HG03139 (cell line): ENCODE measurements around the gene PRRX1.

Source experiments
- ATAC-seq: cut with Tn5 transposase; IDR thresholded peaks from one replicate; pipeline ENCODE4 v1.9.1; 2021; ENCODE audit not compliant: unreplicated experiment

PRRX1 gene

DNA sequence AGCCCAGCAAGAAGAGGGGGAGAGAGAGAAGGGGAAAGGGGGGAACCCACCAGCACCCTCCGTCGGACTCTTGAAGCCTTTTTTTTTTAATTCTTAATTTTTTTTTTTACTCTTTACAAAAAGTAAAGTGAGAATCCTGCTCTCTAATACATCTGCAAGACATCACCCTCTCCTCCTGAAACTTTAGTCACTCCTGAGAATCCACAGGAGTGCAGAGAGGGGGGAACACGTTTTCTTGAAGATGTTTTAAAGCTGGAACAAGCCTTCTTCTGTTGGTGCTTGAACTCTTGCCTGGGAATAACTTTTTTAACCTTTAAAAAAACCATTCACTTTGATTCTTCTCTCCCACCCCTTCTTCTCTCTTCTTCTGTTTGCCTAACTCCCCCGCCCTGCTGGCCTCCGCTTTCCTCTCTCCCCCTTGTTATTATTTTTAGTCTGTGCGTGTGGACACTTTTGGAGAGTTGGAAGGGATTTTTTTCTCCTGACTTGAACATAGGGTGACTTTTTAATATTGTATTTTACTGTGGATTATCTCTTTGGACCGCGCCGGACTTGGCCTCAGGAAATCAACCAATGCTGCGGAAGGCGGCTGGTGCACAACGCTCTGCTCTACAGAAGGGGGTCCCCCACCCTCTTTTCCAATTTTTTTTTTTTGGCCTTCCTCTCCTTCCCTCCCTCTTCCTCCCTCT is 383 bp upstream of the PRRX1 start:
- no peak for ATAC-seq

DNA sequence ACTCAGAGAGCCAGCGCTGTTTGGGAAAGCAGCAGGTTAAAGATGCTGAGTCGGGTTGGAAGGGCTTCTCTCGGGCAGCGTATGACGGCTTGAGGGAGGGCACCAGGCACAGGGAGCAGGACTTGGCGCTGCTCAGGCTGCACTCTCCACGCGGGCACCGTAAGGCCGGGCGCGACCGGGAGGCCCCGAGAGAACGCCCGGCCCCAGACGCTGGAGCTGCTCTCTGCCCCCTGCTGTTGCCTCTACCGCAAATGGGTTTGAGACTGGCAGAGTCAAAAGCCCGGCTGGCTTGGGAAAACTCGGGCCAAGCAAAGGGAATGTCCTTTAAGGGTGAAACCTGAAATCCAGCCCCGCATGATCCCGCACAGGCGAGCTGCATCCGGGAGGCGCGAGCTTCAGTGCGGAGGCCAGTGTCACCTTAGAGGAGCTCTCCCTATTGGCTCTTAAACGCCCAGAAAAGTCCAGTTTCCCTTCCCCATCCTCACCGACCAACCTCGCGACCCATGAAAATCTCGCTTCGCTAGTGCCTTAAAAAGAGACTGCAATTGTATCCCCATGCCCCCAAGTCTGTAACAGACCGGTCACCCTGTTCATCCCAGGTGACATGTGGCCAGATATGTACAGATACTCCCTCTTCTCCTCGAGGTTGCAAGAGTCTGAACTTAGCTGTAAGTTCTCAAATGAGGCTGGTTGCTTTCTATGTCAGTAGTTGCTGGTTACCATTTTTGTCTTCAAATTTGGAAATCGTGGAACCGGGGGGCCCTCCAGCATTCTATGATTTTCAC is 1.1 kb downstream of the PRRX1 start:
- no peak for ATAC-seq

DNA sequence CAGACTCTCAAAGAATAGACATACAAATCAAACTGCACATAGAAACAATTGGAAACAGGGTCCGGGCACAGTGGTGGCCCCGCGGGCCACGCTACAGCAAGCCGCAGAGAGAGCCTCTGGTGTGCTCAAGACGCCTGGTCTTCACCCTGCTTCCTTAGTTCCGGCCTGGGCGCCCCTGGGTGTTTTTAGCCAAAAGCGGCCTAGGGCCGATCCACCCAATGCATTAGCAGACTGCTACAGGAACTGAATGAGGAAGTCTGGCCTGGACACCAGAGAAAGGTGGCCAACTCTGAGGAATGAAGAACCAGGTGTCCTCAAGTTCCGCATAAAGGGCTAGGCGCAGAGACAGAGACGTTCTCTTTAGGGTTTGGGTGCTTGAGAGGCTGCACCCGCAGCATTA is 1.7 kb downstream of the PRRX1 start:
- no peak for ATAC-seq

DNA sequence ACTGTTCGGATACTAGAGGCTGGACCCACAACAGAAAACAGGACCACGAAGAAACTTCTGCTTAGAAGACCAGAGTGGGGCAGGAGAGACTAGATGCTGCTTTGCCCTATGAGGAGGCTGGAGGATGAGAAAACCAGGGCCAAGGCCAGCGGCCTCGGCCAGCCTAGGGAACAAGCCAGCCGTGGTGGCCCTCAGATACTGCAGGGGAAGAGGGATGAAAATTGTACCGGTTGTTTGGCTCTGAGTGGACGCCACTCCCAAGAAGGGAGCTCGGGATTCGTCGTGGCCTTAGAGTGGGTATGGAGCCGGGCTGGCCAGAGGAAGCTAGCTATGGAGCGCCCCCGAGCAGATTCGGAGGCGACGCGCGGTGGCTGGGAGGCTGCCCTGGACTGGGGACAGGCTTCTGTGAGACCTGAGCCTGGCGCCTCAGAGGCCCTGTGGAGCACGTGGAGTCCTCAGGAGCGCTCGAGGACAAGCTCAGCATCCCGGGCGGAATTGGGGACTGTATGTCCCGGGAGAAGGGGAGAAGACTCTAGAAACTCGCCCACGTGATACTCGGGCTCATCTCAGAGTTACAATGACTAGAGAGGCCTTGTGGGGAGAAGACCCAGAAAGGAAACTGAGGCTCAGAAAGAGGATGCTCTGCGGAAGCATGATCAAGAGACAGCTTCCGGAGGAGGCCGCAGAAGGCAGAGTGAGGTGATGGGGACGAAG is 2.8 kb downstream of the PRRX1 start:
- ATAC-seq = no peak

DNA sequence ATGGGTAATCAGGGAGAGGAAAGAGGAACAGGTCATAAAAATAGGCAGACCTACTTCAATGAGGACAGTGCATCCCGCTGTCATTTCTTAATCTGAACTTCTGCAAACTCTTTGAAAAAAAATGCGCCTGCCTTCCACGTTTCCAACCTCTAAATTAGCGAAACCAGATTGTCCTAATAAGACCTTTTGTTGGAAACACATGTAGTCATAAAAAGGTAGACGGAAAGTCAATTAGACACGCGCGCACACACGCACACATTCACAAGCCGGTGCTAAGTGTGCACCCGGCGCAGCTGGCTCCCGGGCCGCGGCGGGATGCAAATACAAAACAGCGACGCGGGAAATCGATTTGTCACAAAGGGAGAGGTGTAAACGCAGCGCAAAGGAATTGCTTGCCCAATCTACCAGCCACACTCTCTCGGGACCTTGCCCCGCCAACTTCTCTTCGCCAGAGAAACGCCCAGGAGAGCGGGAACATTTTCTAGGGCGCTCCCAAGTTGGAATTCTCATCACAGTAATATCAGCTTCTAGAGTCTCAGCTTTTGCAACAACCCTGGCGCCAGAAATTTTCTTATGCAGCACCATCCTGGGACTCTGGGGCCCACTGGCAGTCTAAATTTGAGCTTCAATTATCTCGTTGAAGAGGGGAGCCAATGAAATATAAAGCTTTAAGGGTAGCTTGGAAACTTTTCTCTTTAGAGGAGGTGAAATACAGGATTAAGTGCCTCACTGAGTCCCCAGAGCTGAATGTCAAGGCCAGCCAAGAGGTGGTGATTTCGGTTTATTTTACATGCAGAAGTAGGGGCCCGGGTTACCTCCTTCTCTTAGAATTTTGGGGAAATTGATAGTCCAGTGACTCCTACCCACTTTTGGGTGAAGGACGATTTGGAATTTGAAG is 4.5 kb downstream of the PRRX1 start:
- no peak for ATAC-seq

DNA sequence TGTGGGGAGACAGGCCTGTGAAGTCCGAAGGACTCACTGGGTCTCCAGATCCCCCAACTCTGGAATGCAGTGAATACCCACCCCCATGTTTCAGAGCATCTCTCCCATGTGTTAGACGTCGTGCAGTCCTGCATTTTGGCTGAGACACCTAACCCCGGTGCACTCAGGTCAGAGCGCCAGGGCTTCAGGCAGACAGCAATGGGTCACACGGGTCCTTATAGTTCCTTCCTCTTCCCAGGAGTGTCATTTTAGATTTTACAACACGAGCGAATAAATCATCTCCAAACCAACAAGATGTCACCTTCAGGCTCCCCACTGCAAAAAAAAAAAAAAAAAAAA is 5.1 kb downstream of the PRRX1 start:
- ATAC-seq = no peak

DNA sequence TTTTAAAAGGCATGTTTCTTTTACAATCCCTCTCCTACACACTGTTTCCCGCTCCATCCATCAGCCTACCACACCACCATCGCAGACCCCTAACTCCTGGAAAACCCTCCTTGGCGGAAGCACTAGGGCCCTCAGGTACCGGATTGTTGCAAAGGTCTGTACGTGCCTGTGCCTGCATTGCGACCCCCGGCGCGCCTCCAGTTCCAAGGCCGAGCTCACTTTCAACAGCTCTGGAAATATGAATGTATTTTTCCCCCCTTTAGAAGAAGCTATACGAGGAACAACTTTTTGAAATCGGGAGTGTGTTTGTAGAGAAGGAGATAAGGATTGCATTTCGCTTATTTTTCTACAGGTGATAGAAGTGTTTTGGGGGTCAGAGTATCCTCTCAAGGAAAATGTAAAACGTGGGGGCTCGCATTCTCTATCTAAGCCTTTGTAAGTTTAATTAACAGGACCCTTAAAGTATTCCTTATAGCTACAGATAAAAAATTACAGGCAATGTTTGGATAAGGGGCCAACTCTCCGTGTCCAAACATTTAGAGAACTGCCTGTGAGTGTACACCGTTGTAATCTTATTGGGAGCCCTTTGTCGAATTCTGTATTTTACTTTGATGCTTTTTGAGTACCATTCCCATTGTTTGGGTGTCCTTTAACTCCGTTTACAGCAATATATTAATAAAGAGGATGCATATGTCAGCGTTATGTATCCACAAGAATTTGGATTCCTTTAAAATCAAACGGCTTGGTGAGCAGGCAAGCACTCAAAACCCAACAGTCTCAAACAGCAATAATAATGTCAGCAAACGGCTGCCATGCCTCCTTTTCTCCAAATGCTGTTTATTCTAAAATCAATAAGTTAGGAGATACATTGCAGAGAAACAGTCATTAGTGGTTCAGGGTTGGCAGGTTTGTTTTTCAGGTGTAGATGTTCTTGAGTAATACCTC is 5.9 kb downstream of the PRRX1 start:
- ATAC-seq = no peak

DNA sequence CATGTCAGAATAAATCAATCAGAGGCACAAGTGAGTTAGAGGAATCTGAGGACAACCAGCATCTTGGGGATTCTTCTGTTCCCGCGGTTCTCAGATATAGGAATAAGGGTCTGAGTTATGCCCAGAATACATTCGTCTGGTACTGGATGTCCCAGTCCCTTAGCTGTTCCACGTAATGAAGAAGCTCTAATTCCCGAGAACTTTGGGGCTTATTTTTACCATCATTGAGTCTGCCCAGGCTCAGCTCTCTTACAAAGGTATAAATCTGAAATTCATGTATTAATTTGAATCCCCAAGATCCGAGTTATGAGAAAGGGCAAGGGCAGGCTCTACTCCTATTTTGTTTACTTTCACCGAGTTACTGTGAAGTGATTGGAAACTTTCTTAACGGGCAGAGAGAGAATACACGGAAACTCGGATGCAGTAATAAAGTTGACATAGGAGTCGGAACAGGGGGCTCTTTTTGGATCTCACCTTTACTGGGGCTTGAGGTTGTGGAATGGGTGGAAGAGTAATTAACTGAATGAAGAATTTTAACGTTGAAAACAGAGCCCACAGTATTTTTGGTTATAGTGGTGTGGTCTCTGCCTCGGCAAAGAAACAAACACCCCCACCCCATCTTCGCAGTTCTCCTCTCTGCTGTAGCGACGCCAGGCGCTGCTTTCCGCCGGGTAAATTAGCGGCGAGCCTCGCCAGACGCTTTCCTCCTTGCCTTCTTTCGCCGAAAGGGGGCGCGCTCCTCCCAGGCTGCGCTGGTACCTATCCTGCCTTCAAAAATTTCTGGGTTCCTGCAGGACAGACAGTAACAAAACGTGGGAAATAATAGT is 7.1 kb downstream of the PRRX1 start:
- ATAC-seq = no peak

DNA sequence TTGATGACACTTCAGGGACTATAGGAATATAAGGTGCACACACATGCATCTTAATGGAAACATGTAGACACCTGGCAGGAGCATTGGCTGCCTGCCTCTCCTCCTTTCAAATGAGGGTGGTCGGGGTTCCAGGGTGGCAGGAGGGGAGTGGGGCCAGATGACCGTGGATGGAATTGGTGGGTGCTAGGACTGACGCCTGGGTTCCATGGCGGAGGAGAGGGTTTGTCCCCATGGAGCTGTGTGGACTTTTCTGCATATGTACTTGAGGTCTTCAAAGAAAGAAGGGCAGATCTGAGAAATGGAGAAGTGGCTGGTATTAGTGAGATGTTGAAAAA is 7.7 kb downstream of the PRRX1 start:
- no peak for ATAC-seq

DNA sequence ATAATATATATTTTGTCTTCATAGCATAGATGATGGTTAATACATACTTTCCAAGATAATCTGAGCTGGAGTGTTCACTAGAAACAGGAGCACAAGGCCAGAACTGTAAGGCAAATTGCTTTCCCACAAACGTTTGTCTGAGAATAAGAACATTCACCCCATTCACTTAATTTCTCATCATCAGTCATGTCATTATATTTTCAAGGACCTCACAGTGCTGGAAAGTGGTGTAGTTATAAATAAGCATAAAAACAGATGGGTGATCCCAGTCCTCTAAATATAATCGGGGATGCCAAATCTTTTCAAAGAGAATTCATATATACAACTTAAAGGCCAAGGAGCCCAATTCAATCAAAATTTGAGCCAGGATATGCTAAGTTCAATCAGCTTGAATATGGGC is 8.4 kb downstream of the PRRX1 start:
- no peak for ATAC-seq

DNA sequence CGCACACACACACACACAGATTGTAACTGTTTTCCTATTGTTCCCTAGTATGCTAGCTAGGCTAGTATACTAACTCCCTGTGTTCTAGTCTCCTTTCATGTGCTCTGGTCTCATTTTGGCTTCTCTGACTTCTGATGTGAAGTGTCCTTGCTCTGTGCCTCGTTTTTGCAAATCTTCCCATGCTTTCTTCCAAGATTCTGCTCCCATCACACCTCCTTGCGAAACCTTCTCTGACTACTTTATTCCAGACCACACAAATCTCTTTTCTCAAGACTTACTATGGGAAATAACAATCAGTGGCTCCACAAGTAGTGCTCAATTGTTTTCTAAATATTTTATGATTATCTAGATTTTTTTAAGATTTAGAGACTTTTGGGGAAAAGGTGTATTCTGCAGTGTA is 10.3 kb downstream of the PRRX1 start:
- ATAC-seq = no peak

DNA sequence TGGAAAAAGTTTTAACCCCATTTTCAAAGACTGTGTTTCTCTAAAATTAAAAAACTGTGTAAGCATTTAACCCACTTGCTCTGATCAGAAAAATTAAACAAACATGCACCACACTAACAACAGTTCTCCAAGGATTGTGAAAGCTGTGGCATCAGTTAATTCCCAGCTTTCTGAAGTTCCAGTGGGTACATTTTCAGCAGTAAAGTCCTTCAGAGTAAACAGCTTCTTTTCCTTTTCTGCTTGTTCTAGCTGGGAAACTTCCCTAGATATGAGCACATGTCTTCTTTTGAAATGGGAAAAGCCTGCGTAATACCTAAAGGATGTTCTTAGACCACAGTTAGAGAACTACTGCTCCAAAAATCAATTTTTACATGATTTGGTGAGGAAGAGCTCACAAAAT is 11.1 kb downstream of the PRRX1 start:
- ATAC-seq = no peak

DNA sequence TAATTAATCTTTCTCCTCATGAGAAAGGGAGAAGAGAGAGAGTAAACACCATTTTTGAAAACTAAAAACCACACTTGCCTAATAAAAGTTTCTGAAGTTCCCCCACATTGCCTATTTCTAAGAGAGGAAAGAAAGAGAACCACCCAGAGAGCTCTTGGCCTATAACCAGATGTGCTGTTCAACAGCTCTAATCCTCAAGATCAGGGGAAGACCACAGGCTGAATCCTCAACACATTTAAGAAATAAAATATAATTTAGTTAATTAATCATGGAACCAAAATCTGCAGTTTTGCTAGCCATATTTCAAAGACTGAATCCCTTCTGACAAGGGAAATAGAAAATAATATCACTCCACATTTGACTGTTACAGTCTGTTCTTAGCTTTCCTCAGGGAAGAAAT is 11.9 kb downstream of the PRRX1 start:
- ATAC-seq = no peak

DNA sequence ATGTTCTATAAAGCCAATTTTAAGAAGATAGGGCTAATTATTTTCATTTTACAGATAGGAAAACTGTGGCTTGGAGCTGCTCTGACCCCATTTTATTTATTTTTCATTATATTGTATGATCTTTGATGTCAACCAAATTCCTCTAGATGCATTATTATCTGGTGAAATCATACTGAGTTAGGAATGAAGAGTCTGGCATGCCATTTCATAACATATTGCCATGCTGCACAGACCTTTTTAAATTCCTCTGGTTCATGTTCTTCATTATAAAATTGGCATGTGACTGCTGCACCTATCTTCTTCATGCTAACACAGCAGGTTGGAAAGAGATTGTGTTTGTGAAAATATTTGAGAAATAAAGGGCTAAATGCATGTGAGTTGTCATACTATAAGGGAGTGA is 12.7 kb downstream of the PRRX1 start:
- no peak for ATAC-seq

DNA sequence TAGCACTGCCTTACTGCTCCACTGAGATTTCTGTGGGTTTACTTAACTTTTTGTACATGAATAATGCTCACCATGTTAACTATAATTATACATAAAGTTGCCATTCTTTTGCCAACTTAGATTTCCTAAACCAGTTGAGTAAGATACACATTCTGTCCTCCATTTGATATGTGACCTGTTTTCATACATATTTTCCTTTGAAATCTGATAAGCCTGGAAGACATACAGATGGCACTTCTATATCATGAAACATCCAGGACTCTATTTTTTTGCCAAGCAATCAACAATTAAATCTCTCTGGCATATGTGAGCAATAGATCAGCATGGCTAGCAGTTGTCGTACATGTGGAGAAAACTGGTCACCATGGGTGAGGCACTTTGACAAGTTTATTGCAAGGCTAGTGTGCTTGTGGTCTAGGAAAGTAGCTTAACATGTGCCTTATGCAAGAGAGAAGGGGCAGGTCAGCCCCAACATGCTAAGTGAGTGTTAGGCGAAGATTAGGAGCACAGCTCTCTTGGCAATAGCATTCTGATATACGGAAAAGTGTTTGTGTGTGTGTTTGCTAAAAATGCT is 14.2 kb downstream of the PRRX1 start:
- no peak for ATAC-seq

DNA sequence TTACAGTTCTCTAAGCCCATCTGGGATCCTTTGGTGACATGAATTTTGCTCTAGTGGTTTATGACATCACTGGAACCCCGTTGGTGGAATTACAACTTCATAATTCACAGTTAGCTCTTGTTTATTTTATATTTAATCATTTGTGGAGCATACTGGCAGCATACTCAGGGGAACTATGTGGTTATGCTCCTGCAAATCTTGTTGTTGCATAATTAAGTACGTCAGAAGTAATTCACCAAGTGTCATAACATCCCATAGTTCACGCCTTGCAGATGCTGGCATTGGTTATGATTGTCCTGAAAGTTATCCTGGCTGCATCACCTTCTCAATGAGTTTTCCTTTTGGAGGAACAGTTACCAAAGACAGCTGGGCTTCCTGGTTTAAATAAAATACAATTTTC is 16.5 kb downstream of the PRRX1 start:
- no peak for ATAC-seq

DNA sequence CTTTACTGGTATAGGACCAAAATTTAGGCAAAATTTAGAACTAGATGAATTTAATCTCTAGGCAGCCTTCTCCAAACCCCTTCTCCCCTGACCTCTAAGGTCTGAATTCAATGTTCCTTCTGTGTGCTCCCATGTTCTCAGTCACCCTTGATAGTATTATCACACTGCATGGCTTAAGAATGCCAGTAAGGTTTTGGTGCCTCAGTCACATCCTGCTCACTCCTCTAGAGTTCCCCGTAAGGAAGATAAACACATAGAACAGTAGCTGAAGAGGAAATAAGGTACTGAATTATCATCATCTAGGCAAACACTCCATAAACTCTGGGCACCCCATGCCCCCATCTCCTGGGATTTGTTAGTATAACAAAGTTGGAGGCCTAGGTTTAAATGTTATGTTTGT is 18.2 kb downstream of the PRRX1 start:
- ATAC-seq = no peak

DNA sequence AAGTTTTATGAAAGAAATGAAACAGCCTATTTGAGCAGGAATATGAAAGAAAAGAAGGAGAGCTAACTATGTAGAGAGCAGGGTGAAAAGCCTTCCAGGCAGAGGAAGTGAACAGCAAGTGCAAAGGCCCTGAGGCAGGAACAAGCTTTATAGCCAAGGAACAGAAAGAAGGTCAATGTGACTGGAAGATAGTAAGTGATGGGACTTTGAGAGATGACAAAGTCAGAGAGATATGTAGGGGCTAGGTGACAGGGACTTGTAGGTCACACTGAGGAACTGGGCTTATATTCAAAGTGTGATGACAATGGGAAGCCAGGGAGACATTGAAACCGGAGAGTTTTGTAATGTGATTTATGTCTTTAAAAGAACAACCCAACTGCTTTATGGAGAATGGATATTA is 18.9 kb downstream of the PRRX1 start:
- no peak for ATAC-seq

DNA sequence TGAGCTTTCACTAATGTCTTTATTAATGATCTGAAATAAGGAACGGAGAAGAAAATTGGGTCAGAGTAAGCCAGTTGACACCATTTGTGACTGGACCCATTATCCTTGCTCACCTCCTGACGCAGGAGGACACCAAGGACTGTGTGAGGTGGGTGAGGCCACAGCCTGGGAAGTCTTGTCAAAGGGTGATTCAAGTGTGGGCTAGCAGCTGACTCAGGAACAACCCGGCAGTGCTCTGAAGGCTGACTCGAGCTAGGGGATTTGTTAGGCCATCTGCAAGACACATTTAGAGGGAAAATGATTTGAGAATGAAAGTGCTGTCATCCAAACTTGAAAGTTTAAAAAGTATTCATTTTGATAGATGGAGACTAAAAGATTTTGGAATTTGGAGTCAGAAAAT is 21.2 kb downstream of the PRRX1 start:
- ATAC-seq = no peak
